Measurements from ENCODE around the gene TMEM141. TPM values are rescaled to one million over a fixed set of nuclear protein-coding genes. Genes with fewer than 3 reads are reported as not detected.
"Not testable (repeated sequence)": the region's sequence is repeated elsewhere in the genome, so short reads cannot be mapped to it uniquely, and the experiment has no call there.

Gene TMEM141
- polyA plus RNA-seq, 1 donor (not counting 4 experiments of a cell fraction or from before 2014, with no cell fraction given): 85.5 TPM

DNA sequence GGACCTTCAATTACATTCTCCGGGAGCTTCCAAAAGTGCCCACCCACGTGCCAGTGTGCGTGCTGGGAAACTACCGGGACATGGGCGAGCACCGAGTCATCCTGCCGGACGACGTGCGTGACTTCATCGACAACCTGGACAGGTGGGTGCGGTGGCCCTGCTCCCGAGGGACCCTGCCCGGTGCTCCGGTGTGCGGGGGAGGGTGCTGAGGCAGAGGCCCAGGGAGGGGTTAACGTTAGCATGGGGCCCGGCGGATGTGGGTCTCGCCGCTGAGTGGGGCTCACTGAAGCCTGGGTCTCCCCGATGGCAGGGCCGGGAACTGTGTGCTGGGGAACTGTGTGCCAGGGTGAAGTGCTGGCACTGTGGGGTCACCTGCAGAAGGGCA lies 40.6 kb downstream of the TMEM141 start:
- Histone ChIP-seq H3K27ac (ENCODE audit: control insufficient read depth, insufficient read depth, low read length) (no peak overlapping the region), H4K20me1 (ENCODE audit: control insufficient read depth, extremely low read depth, insufficient read depth, low read length) (no peaks in the 10 kb centered on the region), H3K36me3 (ENCODE audit: control insufficient read depth in 2 of 2, extremely low read depth in 1 of 2, insufficient read depth in 2 of 2, low read length in 2 of 2) (peaks cover 16 to 33% of the 10 kb centered on the region in 2 experiments), H3K4me2 (ENCODE audit: control insufficient read depth, extremely low read depth, insufficient read depth, low read depth, low read length) (no peak overlapping the region), H3K9me3 (ENCODE audit: control insufficient read depth, low read depth, low read length) (no peaks in the 10 kb centered on the region), H3K27me3 (ENCODE audit: control insufficient read depth, extremely low read depth, insufficient read depth, low read length) (no peaks in the 10 kb centered on the region), H2AFZ (ENCODE audit: control insufficient read depth, low read length) (no peak overlapping the region), H3K9me1 (ENCODE audit: control insufficient read depth, extremely low read depth, insufficient read depth, low read length) (no peaks in the 10 kb centered on the region), H3K79me2 (ENCODE audit: control insufficient read depth, insufficient read depth, low read length) (no peaks in the 10 kb centered on the region), H3K4me3 (ENCODE audit: control insufficient read depth in 2 of 3, extremely low read depth in 1 of 3, insufficient read depth in 2 of 3, low read depth in 1 of 3, low read length in 3 of 3) (no peak overlapping the region), H3K9ac (ENCODE audit: control insufficient read depth, extremely low read depth, insufficient read depth, low read length) (no peak overlapping the region), H3K4me1 (ENCODE audit: control insufficient read depth, extremely low read depth, insufficient read depth, low read length) (no peaks in the 10 kb centered on the region)
- dilution Hi-C loops (cut with MboI; ENCODE audit: extremely low pct_ligation_motif_present, low sequenced_read_pairs): no loop called here
- TF ChIP-seq EZH2 (IDR thresholded peaks at IDR 0.05; ENCODE audit: low read length) (no peak), CTCF (optimal IDR thresholded peaks at IDR 0.05 in 1 of 3, IDR thresholded peaks at IDR 0.05 in 1 of 3, conservative IDR thresholded peaks at IDR 0.05 in 1 of 3; ENCODE audit: extremely low read depth in 1 of 3, insufficient read depth in 2 of 3, low read length in 3 of 3) (no peak)
- FAIRE-seq: no peak
- no peak for DNase-seq (ENCODE audit: low read depth, low spot score)

DNA sequence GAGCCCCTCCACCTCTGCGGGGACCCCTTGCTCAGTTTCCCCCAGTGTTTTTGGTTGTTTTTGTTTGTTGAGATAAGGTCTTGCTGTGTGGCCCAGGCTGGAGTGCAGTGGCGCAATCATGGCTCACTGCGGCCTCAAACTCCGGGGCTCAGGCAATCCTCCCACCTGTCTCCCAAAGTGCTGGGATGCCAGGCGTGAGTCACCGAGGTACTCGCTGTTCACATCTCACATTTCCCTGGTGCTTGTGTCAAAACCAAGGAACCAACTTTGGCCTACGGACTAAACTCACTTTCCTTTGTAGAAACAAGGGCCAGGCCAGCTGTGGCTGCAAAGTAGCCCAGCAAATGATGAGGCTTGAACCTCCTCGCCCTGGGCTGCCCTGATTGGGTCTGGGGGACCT lies 41.4 kb downstream of the TMEM141 start:
- H3K4me2 ChIP-seq (ENCODE audit: control insufficient read depth, extremely low read depth, insufficient read depth, low read depth, low read length): no peak overlapping the region
- H3K36me3 ChIP-seq (ENCODE audit: control insufficient read depth in 2 of 2, extremely low read depth in 1 of 2, insufficient read depth in 2 of 2, low read length in 2 of 2): peaks cover 13 to 29% of the 10 kb centered on the region in 2 experiments
- H3K4me3 ChIP-seq (ENCODE audit: control insufficient read depth in 2 of 3, extremely low read depth in 1 of 3, insufficient read depth in 2 of 3, low read depth in 1 of 3, low read length in 3 of 3): no peak overlapping the region
- H3K27ac ChIP-seq (ENCODE audit: control insufficient read depth, insufficient read depth, low read length): no peak overlapping the region
- H3K27me3 ChIP-seq (ENCODE audit: control insufficient read depth, extremely low read depth, insufficient read depth, low read length): no peaks in the 10 kb centered on the region
- no peak overlapping the region for H3K9ac ChIP-seq (ENCODE audit: control insufficient read depth, extremely low read depth, insufficient read depth, low read length)
- H4K20me1 ChIP-seq (ENCODE audit: control insufficient read depth, extremely low read depth, insufficient read depth, low read length): no peaks in the 10 kb centered on the region
- no peaks in the 10 kb centered on the region for H3K4me1 ChIP-seq (ENCODE audit: control insufficient read depth, extremely low read depth, insufficient read depth, low read length)
- no peaks in the 10 kb centered on the region for H3K9me3 ChIP-seq (ENCODE audit: control insufficient read depth, low read depth, low read length)
- FAIRE-seq (no peak), DNase-seq (ENCODE audit: low read depth, low spot score) (no peak)
- no peaks in the 10 kb centered on the region for H3K79me2 ChIP-seq (ENCODE audit: control insufficient read depth, insufficient read depth, low read length)
- no peaks in the 10 kb centered on the region for H3K9me1 ChIP-seq (ENCODE audit: control insufficient read depth, extremely low read depth, insufficient read depth, low read length)
- TF ChIP-seq EZH2 (IDR thresholded peaks at IDR 0.05; ENCODE audit: low read length) (no peak), CTCF (optimal IDR thresholded peaks at IDR 0.05 in 1 of 3, IDR thresholded peaks at IDR 0.05 in 1 of 3, conservative IDR thresholded peaks at IDR 0.05 in 1 of 3; ENCODE audit: extremely low read depth in 1 of 3, insufficient read depth in 2 of 3, low read length in 3 of 3) (no peak)
- H2AFZ ChIP-seq (ENCODE audit: control insufficient read depth, low read length): no peak overlapping the region
- dilution Hi-C loops (cut with MboI; ENCODE audit: extremely low pct_ligation_motif_present, low sequenced_read_pairs): no loop called here

DNA sequence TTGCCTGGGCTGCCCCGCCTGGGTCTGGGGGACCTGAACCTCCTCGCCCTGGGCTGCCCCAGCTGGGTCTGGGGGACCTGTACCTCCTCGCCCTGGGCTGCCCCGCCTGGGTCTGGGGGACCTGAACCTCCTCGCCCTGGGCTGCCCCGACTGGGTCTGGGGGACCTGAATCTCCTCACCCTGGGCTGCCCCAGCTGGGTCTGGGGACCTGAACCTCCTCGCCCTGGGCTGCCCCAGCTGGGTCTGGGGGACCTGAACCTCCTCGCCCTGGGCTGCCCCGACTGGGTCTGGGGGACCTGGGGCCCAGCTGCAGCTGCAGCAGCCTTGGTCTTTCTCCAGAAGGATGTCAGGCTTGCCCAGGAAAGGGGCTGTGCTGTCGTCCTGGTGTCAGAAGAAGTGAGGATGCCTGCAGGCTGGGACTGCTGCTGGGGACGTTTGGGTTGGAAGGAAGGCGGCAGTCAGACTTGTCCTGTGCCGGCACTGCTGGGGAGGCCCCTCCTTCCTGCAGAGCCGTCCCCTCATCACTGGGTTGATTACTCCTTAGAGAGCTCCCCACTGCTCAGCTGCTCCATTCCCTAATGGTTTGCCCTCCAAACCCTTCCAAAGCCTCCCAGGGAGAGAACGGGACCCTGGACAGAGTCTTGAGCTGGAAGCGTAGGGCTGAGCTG lies 42.4 kb downstream of the TMEM141 start:
- H3K27ac ChIP-seq (ENCODE audit: control insufficient read depth, insufficient read depth, low read length); H3K4me2 ChIP-seq (ENCODE audit: control insufficient read depth, extremely low read depth, insufficient read depth, low read depth, low read length); H3K9me3 ChIP-seq (ENCODE audit: control insufficient read depth, low read depth, low read length); H3K9ac ChIP-seq (ENCODE audit: control insufficient read depth, extremely low read depth, insufficient read depth, low read length); H3K9me1 ChIP-seq (ENCODE audit: control insufficient read depth, extremely low read depth, insufficient read depth, low read length); H3K79me2 ChIP-seq (ENCODE audit: control insufficient read depth, insufficient read depth, low read length); H3K4me3 ChIP-seq (ENCODE audit: control insufficient read depth in 2 of 3, extremely low read depth in 1 of 3, insufficient read depth in 2 of 3, low read depth in 1 of 3, low read length in 3 of 3); dilution Hi-C loops (cut with MboI; ENCODE audit: extremely low pct_ligation_motif_present, low sequenced_read_pairs); H3K27me3 ChIP-seq (ENCODE audit: control insufficient read depth, extremely low read depth, insufficient read depth, low read length); FAIRE-seq; DNase-seq (ENCODE audit: low read depth, low spot score); H4K20me1 ChIP-seq (ENCODE audit: control insufficient read depth, extremely low read depth, insufficient read depth, low read length); H3K4me1 ChIP-seq (ENCODE audit: control insufficient read depth, extremely low read depth, insufficient read depth, low read length); H2AFZ ChIP-seq (ENCODE audit: control insufficient read depth, low read length): not testable (repeated sequence)
- H3K36me3 ChIP-seq (ENCODE audit: control insufficient read depth in 2 of 2, extremely low read depth in 1 of 2, insufficient read depth in 2 of 2, low read length in 2 of 2): peaks cover 5 to 26% of the 10 kb centered on the region in 2 experiments
